ENCODE results near the gene KNTC1. TPM values are rescaled to one million over a fixed set of nuclear protein-coding genes. Genes with fewer than 3 reads are reported as not detected.
"Not testable (repeated sequence)": the region's sequence is repeated elsewhere in the genome, so short reads cannot be mapped to it uniquely, and the experiment has no call there.

Gene KNTC1
- polyA plus RNA-seq, 6 donors from 2014 or later = 2.1 to 6.3 (median 3.7) TPM; not detected in 1

DNA sequence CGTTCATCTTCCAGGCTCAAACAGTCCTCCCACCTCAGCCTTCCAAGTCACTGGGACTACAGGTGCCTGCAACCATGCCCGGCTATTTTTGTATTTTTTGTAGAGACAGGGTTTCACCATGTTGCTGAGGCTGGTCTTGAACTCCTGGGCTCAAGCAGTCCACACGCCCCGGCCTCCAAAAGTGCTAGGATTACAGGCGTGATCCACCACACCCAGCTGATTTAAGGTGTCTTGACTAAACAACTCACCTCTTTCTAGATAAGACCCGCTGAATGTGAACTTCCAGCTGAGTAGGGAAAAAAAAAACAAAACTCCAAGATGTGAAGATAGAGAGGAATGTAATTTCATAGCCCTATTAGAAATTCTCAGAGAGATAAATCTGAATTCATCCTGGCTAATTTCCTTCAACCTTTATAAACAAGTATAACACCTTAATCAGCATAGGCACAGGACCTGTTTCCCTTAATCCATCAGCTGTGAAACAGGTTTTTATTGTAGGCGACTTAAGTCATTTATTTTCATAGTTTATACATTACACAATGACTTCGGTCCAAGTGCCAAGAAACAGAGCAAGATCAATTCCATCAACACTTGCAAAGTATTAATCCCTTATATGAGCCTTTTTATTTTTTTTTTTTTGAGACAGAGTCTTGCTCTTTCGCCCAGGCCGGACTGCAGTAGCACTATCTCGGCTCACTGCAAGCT lies 124.6 kb downstream of the KNTC1 start:
- H3K27me3 Mint-ChIP-seq = no peaks in the 10 kb centered on the region
- peaks cover 4 to 18% (median 5%) of the 10 kb centered on the region in 3 donors for H3K4me1 Mint-ChIP-seq
- H3K9me3 Mint-ChIP-seq = no peaks in the 10 kb centered on the region
- DNase-seq (no peak), ATAC-seq (ENCODE audit: low read depth in 2 of 2) (no peak)
- no peaks in the 10 kb centered on the region for H3K36me3 Mint-ChIP-seq
- H3K27ac Mint-ChIP-seq = no peak overlapping the region
- no peak overlapping the region for H3K4me3 Mint-ChIP-seq

DNA sequence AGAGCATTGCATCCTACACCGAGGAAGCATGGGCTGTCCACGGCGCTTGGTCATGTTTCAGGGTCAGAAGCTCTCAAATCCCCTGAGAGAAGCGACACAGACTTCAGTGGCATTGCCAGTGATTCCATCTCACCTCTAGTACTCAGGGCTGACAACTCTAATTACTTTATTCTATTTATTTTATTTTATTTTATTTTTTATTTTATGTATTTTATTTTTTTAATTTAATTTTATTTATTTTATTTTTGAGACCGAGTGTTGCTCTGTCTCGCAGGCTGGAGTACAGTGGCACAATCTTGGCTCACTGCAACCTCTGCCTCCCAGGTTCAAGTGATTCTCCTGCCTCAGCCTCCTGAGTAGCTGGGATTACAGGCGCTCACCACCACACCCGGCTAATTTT lies 126.2 kb downstream of the KNTC1 start:
- ATAC-seq (ENCODE audit: low read depth in 2 of 2); DNase-seq; H3K27me3 Mint-ChIP-seq; H3K4me3 Mint-ChIP-seq; H3K27ac Mint-ChIP-seq; H3K4me1 Mint-ChIP-seq; H3K9me3 Mint-ChIP-seq; H3K36me3 Mint-ChIP-seq: not testable (repeated sequence)

DNA sequence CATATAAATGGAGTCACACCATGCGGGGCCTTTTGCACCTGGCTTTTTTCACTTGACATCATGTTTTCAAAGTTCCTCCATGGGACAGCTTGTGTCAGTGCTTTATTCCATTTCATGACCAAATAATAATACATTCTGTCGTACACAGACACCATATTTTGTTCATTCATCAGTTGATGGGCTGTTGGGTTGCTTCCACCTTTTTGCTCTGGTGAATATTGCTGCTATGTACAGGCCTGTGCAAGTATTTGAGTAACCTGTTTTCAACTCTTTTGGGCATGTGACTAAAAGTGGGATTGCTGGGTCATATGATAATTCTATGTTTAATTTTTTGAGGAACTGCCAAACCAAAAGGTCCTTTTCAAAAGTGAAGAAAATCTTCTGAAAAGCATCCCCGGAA lies 129.2 kb downstream of the KNTC1 start:
- H3K4me1 Mint-ChIP-seq = no peaks in the 10 kb centered on the region
- H3K36me3 Mint-ChIP-seq = no peaks in the 10 kb centered on the region
- H3K9me3 Mint-ChIP-seq = no peaks in the 10 kb centered on the region
- no peak for ATAC-seq (ENCODE audit: low read depth in 2 of 2)
- DNase-seq = no peak
- H3K4me3 Mint-ChIP-seq = no peak overlapping the region
- peak overlapping the region in 2 of 6 donors; percentile 39 to 77 for H3K27ac Mint-ChIP-seq
- no peaks in the 10 kb centered on the region for H3K27me3 Mint-ChIP-seq

DNA sequence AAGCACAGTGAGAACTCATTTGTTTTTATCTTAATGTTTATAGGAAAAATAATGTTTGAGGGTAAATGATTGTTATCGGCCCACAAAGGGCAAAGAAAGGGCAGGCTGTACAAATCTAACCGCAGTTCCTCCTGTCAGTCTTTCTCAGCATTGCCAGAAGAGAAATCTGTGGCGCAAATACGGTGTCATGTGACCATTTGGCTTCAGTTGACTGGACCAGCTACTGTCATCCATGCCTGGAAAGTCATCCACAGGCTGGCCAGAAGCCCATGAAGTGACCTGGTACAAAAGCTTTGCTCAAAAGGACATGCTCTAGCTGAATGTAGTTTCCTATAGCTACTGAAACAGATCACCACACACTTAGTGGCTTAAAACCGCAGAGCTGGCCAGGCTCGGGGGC lies 132.5 kb downstream of the KNTC1 start:
- no peaks in the 10 kb centered on the region for H3K4me1 Mint-ChIP-seq
- DNase-seq (no peak), ATAC-seq (ENCODE audit: low read depth in 2 of 2) (no peak)
- no peak overlapping the region for H3K4me3 Mint-ChIP-seq
- H3K36me3 Mint-ChIP-seq = no peaks in the 10 kb centered on the region
- no peak overlapping the region for H3K27ac Mint-ChIP-seq
- H3K27me3 Mint-ChIP-seq = no peaks in the 10 kb centered on the region
- H3K9me3 Mint-ChIP-seq = no peaks in the 10 kb centered on the region

DNA sequence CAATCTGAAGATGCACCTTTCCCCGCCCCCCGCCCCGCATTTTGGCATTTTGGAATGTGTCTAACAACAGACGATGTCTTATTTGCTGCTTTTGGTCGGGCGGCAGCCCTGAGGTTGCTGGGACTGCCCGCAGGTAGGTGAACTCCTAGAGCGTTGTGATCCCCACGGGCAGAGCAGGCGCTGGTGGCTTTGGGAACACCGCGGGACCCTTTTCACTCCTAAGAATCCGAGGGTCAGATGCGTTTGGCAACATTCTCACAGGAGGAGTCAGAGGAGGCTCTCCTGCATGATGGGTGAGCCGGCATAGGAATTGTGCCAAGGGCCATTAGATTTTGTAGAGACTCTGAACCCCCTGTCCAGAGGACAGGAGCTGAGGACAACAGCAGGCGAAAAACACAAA lies 134.2 kb downstream of the KNTC1 start:
- DNase-seq (no peak), ATAC-seq (ENCODE audit: low read depth in 2 of 2) (no peak)
- Mint-ChIP-seq H3K27me3 (no peaks in the 10 kb centered on the region), H3K9me3 (no peaks in the 10 kb centered on the region), H3K27ac (peak overlapping the region in 1 of 6 donors; percentile 26), H3K36me3 (no peaks in the 10 kb centered on the region), H3K4me3 (no peak overlapping the region), H3K4me1 (no peaks in the 10 kb centered on the region)

DNA sequence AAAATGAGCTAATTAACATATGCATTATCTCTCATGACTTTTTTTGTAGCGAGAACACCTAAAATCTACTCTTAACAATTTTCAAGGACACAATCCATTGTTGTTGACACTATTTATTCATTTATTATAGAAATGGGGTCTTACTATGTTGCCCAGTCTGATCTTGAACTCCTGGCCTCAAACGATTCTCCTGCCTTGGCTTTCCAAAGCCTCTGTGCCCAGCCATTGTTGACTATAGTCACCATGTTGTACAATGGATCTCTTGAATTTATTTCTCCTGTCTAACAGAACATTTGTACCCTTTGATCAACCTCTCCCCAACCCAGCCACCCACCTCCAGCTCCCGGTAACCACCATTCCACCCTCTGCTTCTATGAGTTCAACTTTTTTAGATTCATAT lies 134.9 kb downstream of the KNTC1 start:
- Mint-ChIP-seq H3K27me3 (no peaks in the 10 kb centered on the region), H3K27ac (no peak overlapping the region)
- ATAC-seq (ENCODE audit: low read depth in 2 of 2) = no peak

DNA sequence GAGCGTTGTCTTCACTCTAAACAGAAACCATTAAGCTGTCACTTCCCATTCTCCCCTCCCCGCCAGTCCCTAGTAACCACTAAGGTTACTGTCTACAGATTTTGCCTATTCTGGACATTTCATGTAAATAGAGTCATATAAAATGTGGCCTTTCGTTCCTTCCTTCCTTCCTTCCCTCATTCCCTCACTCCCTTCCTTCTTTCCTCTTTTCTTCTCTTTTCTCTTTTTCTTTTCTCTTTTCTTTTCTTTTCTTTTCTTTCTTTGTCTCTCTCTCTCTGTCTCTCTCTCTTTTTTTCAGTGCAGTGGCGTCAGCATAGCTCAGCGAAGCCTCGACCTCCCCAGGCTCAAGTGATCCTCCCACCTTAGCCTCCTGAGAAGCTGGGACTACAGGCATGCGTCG lies 138.3 kb downstream of the KNTC1 start:
- peaks cover 0 to 1% (median 0%) of the 10 kb centered on the region in 7 donors for H3K9me3 Mint-ChIP-seq
- no peak for DNase-seq
- no peaks in the 10 kb centered on the region for H3K36me3 Mint-ChIP-seq
- no peaks in the 10 kb centered on the region for H3K27me3 Mint-ChIP-seq
- H3K4me1 Mint-ChIP-seq = no peaks in the 10 kb centered on the region
- H3K27ac Mint-ChIP-seq = peak overlapping the region in 1 of 6 donors; percentile 69
- no peak for ATAC-seq (ENCODE audit: low read depth in 2 of 2)
- H3K4me3 Mint-ChIP-seq = no peak overlapping the region

More for the DNA sequence above, 134.9 kb downstream of the KNTC1 start:
- no peak for DNase-seq
- no peaks in the 10 kb centered on the region for H3K9me3 Mint-ChIP-seq
- no peak overlapping the region for H3K4me3 Mint-ChIP-seq
- H3K36me3 Mint-ChIP-seq = no peaks in the 10 kb centered on the region
- H3K4me1 Mint-ChIP-seq = no peaks in the 10 kb centered on the region

DNA sequence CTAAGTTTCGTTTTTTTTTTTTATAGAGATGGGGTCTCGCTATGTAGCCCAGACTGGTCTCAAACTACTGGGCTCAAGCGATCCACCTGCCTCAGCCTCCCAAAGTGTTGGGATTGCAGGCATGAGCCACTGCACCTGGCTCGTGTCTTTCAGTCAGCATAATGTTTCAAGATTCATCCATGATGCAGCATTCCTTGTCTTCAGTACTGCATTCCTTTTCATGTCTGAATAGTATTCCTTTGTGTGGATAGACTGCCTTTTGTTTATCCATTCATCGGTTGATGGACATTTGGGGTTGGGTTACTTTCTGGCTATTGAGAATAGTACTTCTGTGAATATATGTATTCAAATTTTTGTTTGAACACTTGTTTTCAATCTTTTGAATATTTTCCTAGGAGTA lies 138.7 kb downstream of the KNTC1 start:
- no peak for DNase-seq
- no peaks in the 10 kb centered on the region for H3K4me1 Mint-ChIP-seq
- no peak overlapping the region for H3K4me3 Mint-ChIP-seq
- H3K27ac Mint-ChIP-seq = no peak overlapping the region
- H3K9me3 Mint-ChIP-seq = peaks cover 0 to 1% (median 0%) of the 10 kb centered on the region in 7 donors
- H3K36me3 Mint-ChIP-seq = no peaks in the 10 kb centered on the region
- no peak for ATAC-seq (ENCODE audit: low read depth in 2 of 2)
- no peaks in the 10 kb centered on the region for H3K27me3 Mint-ChIP-seq

DNA sequence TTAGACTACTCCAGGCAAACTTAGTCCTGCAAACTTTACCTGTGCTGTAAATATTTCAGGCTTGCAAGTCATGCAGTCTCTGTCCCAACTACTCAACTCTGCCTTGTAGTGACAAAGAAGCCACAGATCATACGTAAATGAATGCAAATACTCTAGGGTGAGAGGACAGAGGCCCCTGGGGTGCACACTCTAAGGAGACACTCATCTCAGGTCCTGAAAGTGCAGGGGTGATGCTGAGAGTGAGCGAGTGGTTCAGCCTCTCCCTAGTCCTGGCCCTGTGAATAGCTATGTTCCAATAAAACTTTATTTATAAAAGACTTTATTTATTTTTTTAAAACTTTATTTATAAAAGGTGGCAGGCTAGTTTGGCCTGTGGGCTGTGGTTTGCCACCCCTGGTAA lies 141.2 kb downstream of the KNTC1 start:
- Mint-ChIP-seq H3K9me3 (peaks cover 0 to 1% (median 0%) of the 10 kb centered on the region in 7 donors), H3K4me1 (no peaks in the 10 kb centered on the region)
- DNase-seq = no peak

DNA sequence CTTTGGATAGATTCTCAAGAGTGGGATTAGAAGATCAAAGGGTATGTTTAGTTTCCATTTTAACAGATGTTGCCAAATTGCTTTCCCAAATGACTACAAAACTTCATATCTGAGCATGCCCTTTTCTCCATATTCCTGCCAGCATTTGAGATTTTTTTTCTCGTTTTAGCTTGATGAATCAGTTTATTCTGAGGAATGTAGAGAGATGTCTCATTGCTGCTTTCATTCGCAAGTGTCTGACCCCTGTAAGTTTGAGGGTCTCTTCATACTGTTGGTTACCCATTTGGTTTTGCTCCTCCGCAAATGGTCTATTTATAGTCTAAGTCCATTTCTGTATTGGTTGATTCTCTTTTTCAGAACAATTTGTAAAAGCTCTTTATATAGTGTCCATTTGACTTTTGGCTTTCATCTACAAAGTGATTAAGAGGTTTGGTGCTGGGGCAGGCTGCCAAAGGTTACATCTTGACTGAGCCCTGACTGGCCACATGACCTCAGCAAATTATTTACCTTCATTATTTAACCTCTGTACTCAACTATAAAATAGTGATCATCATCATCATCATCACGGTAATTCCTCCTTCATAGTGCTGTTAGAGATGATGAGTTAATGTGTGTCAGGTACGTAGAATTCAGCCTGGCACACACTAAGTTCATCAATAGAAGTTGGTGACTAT lies 142.5 kb downstream of the KNTC1 start:
- Mint-ChIP-seq H3K27ac (no peak overlapping the region), H3K27me3 (no peaks in the 10 kb centered on the region), H3K9me3 (peaks cover 0 to 1% (median 0%) of the 10 kb centered on the region in 7 donors), H3K36me3 (no peaks in the 10 kb centered on the region), H3K4me1 (no peaks in the 10 kb centered on the region), H3K4me3 (no peak overlapping the region)
- no peak for DNase-seq
- no peak for ATAC-seq (ENCODE audit: low read depth in 2 of 2)

More for the DNA sequence above, 141.2 kb downstream of the KNTC1 start:
- H3K36me3 Mint-ChIP-seq = no peaks in the 10 kb centered on the region
- H3K4me3 Mint-ChIP-seq = no peak overlapping the region
- H3K27ac Mint-ChIP-seq = peak overlapping the region in 1 of 6 donors; percentile 7
- no peak for ATAC-seq (ENCODE audit: low read depth in 2 of 2)
- no peaks in the 10 kb centered on the region for H3K27me3 Mint-ChIP-seq

DNA sequence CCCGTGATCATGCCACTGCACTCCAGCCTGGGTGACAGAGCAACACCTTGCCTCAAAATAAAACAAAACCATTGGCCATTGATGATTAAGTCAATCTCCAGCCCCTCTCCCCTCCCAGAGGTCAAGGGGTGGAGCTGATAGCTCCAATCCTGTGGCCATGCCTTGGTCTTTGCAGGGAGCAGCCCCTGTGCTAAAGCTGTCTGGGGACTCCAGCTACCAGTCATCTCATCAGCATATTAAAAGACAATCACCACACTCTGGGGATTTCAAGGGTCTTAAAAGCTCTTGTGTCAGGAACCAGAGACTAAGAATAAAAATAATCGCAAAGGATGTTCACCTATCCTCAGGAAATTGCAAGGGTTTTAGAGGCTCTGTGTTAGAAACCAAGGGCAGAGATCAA lies 145.5 kb downstream of the KNTC1 start:
- DNase-seq (no peak), ATAC-seq (ENCODE audit: low read depth in 2 of 2) (no peak)
- H3K4me3 Mint-ChIP-seq = peak overlapping the region in 1 of 8 donors; percentile 16
- H3K27me3 Mint-ChIP-seq = no peaks in the 10 kb centered on the region
- H3K4me1 Mint-ChIP-seq = no peaks in the 10 kb centered on the region
- no peaks in the 10 kb centered on the region for H3K36me3 Mint-ChIP-seq
- H3K9me3 Mint-ChIP-seq = peaks cover 0 to 1% (median 0%) of the 10 kb centered on the region in 7 donors
- H3K27ac Mint-ChIP-seq = no peak overlapping the region

Other genes starting within 250 kb of the KNTC1 start
- gene CLIP1, start 104.6 kb upstream of the KNTC1 start, polyA plus RNA-seq (ENCODE audit: low read depth in 6 of 6) = 10 to 100 TPM in 1 of 6 donors, 1 to 10 TPM in 5; 1.4 to 21.0 (median 9.1) TPM
- gene ZCCHC8, start 26.3 kb upstream of the KNTC1 start, polyA plus RNA-seq (ENCODE audit: low read depth in 6 of 6) = 10 to 100 TPM in 4 of 6 donors, 1 to 10 TPM in 2; 6.2 to 15.7 (median 12.8) TPM
- 10 to 100 TPM in 5 of 6 donors, 1 to 10 TPM in 1; 9.4 to 63.8 (median 30.3) TPM for gene RSRC2, start 313 bp upstream of the KNTC1 start, polyA plus RNA-seq (ENCODE audit: low read depth in 6 of 6)
- gene HCAR2, start 176.1 kb downstream of the KNTC1 start, polyA plus RNA-seq (ENCODE audit: low read depth in 6 of 6) = not detected
- under 1 TPM in 1 of 6 donors, not detected in 5; 0.45 TPM for gene HCAR3, start 189.6 kb downstream of the KNTC1 start, polyA plus RNA-seq (ENCODE audit: low read depth in 6 of 6)
- gene HCAR1, start 203.6 kb downstream of the KNTC1 start, polyA plus RNA-seq (ENCODE audit: low read depth in 6 of 6) = not detected
- gene DENR, start 225.6 kb downstream of the KNTC1 start, polyA plus RNA-seq (ENCODE audit: low read depth in 6 of 6) = 100 to 1,000 TPM in 1 of 6 donors, 10 to 100 TPM in 5; 67.0 to 103 (median 79.7) TPM
- gene CCDC62, start 247.3 kb downstream of the KNTC1 start, polyA plus RNA-seq (ENCODE audit: low read depth in 6 of 6) = 1 to 10 TPM in 3 of 6 donors, under 1 TPM in 2, not detected in 1; 0.19 to 1.8 (median 1.2) TPM